Esophagus muscularis mucosa (tissue), 4 donors: Measurements from ENCODE around the gene MMS19. TPM values are rescaled to one million over a fixed set of nuclear protein-coding genes. Genes with fewer than 3 reads are reported as not detected.

ENCODE experiments used
- DNase-seq: peaks from one replicate; pipeline ENCODE4 v3.0.0-alpha.2; 2017; ENCODE audit errors: extremely low spot score
- H3K27ac ChIP-seq, 4 donors: fragments of 200-600 bp; sonication (generic); replicated peaks in 1 of 4; 1 replicate in 3 of 4; 2 replicates in 1 of 4; pipeline ENCODE4 v1.5.1; 2016 to 2019; ENCODE audit warnings: mild to moderate bottlenecking in 1 of 4
- H3K27me3 ChIP-seq, 4 donors: fragments of 200-600 bp; sonication (generic); one replicate each; pipeline versions ENCODE4 v1.5.1 to v1.6.0; 2016 to 2019
- H3K36me3 ChIP-seq, 4 donors: fragments of 200-600 bp; sonication (generic); one replicate each; pipeline ENCODE4 v1.5.1; 2016 to 2019
- H3K4me1 ChIP-seq, 4 donors: fragments of 200-600 bp; sonication (generic); one replicate each; pipeline ENCODE4 v1.5.1; 2016 to 2019
- H3K4me3 ChIP-seq, 4 donors: fragments of 200-600 bp; sonication (generic); 1 replicate in 2 of 4; 2 replicates in 2 of 4; pipeline ENCODE4 v1.5.1; 2016 to 2019; ENCODE audit warnings: mild to moderate bottlenecking in 4 of 4, moderate library complexity in 1 of 4
- H3K9me3 ChIP-seq, 4 donors: fragments of 200-600 bp; sonication (generic); 1 replicate in 3 of 4; 2 replicates in 1 of 4; pipeline ENCODE4 v1.5.1; 2016 to 2019
- EP300 ChIP-seq: sonication (generic); formaldehyde crosslinking; IDR thresholded peaks from one replicate; pipeline ENCODE4 v1.6.1; 2017; ENCODE audit warnings: antibody characterized with exemption
- POLR2A ChIP-seq: fragments of 450-650 bp; IDR thresholded peaks from one replicate; pipeline ENCODE4 v1.6.1; 2017; ENCODE audit warnings: antibody characterized with exemption, moderate library complexity, mild to moderate bottlenecking, low read depth
- POLR2AphosphoS5 ChIP-seq, 2 donors: sonication (generic); formaldehyde crosslinking; IDR thresholded peaks; one replicate each; pipeline ENCODE4 v1.6.1; 2017; ENCODE audit warnings: antibody characterized with exemption in 2 of 2
- WGBS: methylation state at CpG from one replicate; pipeline ENCODE4 v1.1.5; 2018; 5-methylcytosine and 5-hydroxymethylcytosine counted together
- intact Hi-C: fragments of 100-400 bp; cut with DNase I; formaldehyde crosslinking; loops from one replicate; pipeline ENCODE4 v1.15.1; 2023
- total RNA-seq, 4 donors: library from RNA; depleted of rRNA; stranded (reverse); fragments of >200 nt; gene quantifications; one replicate each; pipeline versions ENCODE4 v1.1.0 to v1.2.1, GENCODE V29; 2016
- TF ChIP-seq, protein P1 (sequence below), 3 experiments: fragments of 200-600 bp in 2 of 3; fragments of 450-650 bp in 1 of 3; sonication (generic) in 2 of 3; IDR thresholded peaks; one replicate each; pipeline ENCODE4 v1.5.1; 2017 to 2019; ENCODE audit warnings: antibody characterized with exemption in 3 of 3, mild to moderate bottlenecking in 2 of 3, moderate library complexity in 1 of 3

The MMS19 gene
- total RNA-seq, 4 donors from 2014 or later, result 46.9 to 51.4 (median 48.6) TPM

DNA sequence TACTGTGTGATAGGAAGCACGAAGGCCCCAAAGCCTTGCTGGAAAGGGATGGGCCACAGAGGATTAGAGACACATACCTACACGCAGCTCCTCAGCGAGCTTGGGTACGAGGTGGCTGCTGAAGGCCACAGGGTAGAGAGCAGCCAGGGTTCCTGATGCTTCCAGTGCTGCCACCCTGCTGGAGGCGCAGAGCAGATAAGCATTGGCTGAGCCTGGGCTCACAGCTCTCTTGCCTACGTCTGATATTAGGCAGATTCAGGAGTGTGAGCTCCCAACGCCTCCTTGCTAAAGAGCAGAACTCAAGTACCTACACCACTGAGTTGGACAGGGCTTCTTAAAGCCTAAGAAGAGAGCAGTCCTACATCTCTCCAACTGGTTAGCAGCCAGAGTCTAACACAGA, 32.2 kb downstream of the MMS19 start:
- Histone ChIP-seq H3K36me3 (peaks cover 84 to 100% (median 93%) of the 10 kb centered on the region in 4 donors), H3K27me3 (no peaks in the 10 kb centered on the region), H3K4me3 (no peak overlapping the region), H3K9me3 (no peaks in the 10 kb centered on the region), H3K27ac (peak overlapping the region in 1 of 4 donors; percentile 14), H3K4me1 (peaks cover 0 to 7% (median 5%) of the 10 kb centered on the region in 4 donors)
- TF ChIP-seq EP300 (no peak), POLR2A (no peak), POLR2AphosphoS5 (IDR thresholded peaks at IDR 0.05) (no peak)
- TF ChIP-seq, protein P1, sequence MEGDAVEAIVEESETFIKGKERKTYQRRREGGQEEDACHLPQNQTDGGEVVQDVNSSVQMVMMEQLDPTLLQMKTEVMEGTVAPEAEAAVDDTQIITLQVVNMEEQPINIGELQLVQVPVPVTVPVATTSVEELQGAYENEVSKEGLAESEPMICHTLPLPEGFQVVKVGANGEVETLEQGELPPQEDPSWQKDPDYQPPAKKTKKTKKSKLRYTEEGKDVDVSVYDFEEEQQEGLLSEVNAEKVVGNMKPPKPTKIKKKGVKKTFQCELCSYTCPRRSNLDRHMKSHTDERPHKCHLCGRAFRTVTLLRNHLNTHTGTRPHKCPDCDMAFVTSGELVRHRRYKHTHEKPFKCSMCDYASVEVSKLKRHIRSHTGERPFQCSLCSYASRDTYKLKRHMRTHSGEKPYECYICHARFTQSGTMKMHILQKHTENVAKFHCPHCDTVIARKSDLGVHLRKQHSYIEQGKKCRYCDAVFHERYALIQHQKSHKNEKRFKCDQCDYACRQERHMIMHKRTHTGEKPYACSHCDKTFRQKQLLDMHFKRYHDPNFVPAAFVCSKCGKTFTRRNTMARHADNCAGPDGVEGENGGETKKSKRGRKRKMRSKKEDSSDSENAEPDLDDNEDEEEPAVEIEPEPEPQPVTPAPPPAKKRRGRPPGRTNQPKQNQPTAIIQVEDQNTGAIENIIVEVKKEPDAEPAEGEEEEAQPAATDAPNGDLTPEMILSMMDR (IDR thresholded peaks at IDR 0.05), result no peak
- no peak for DNase-seq
- intact Hi-C loops, result no loop called here
- WGBS, result 100% methylated on average over 3 of the region's 7 CpGs

DNA sequence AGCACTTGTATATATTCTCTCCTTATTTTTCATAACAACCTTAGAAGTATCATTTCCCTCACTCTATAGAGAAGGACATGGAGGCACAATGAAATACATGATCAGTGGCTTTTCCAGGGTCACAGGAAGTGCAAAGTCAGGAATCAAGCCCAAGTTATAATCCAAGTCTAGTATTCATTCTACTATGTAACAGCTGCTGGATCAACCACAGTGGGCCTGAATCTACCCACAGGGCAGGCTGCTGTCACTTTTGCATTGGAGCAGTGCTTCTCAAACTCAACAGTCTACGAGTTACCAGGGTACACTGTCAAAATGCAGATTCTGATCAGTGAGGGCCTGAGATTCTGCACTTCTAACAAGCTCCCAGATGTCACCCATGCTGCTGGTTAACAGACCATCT, 34.0 kb downstream of the MMS19 start:
- intact Hi-C loops, result loop anchor here (5.0 kb wide), 2 partner anchors 33 to 148 kb away; partner anchors contain the start of genes MMS19 and UBTD1
- peaks cover 85 to 100% (median 94%) of the 10 kb centered on the region in 4 donors for H3K36me3 ChIP-seq

DNA sequence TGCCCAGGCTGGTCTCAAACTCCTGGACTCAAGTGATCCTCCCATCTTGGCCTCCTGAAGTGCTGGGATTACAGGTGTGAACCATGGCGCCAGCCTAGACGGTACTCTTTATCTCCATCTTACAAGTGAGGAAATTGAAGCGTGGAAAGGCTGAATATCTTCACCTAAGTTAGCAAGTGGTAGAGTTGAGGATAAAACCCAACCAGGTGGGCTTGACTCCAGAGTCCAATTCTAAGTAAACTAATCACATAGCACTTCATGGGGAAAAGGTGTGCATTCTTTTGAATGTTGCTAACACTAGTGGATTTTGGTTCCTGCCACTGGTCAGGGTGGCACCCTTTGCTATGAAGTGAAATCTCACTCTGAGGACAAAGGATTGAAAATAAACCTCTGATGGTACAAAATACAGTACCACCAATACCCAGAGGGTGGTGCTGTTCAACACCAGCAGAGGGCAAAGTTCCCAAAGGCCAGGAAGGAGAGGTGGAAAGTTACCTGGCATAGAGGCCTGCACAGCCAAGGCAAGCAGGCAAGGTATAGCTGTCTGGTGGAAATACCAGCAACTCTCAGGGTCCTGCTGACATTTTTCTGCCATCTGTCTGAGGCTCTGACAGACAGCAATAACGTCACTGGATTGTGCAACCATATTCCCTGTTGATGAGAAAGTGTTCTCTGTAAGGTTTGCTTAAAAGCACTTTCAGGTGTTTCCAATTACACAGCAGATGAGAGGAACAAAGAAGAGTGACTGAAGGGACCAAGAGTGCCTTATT, 34.7 kb downstream of the MMS19 start:
- no peak overlapping the region for H3K4me3 ChIP-seq
- 68% methylated on average over 4 of the region's 4 CpGs for WGBS
- H3K27me3 ChIP-seq, result no peaks in the 10 kb centered on the region
- H3K4me1 ChIP-seq, result peaks cover 0 to 7% (median 6%) of the 10 kb centered on the region in 4 donors
- no peak for DNase-seq
- H3K9me3 ChIP-seq, result no peaks in the 10 kb centered on the region
- intact Hi-C loops, result loop anchor here (1.0 to 5.0 kb wide), 3 partner anchors 34 to 149 kb away; partner anchors contain the start of genes MMS19 and UBTD1
- TF ChIP-seq POLR2AphosphoS5 (IDR thresholded peaks at IDR 0.05) (peak in 1 of 2 donors; percentile 40), EP300 (no peak), POLR2A (no peak)
- TF ChIP-seq, protein P1 (IDR thresholded peaks at IDR 0.05), result peak; percentile 73 to 86 (median 84)
- peaks cover 83 to 100% (median 94%) of the 10 kb centered on the region in 4 donors for H3K36me3 ChIP-seq
- peak overlapping the region; percentile 21 to 45 (median 36) for H3K27ac ChIP-seq

More for the DNA sequence above, 34.0 kb downstream of the MMS19 start:
- Histone ChIP-seq H3K4me1 (peaks cover 0 to 7% (median 6%) of the 10 kb centered on the region in 4 donors), H3K9me3 (no peaks in the 10 kb centered on the region), H3K4me3 (no peak overlapping the region), H3K27ac (peak overlapping the region; percentile 21 to 45 (median 36)), H3K27me3 (no peaks in the 10 kb centered on the region)
- TF ChIP-seq POLR2A, result no peak
- TF ChIP-seq, protein P1 (IDR thresholded peaks at IDR 0.05), result no peak
- no peak for TF ChIP-seq EP300
- TF ChIP-seq POLR2AphosphoS5 (IDR thresholded peaks at IDR 0.05), result no peak
- DNase-seq, result no peak
- 89% methylated on average over 1 of the region's 1 CpG for WGBS

DNA sequence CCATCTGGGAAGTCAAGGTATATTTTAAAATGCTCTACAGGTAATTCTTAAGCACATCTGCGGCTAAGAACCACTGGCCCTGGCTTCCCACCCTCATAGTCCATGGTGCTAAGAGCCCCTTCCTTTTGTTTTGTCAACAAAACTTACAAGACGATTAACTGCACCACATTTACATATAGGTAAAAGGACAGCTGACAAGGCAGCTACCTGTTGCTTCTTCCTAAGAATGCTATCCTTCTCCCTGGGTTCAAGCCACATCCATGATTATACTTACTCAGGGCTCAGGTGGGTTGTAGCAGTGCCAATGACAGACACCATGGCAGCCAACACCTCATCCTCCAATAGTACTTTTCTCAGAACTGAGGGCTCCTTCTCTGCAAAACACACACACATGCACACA, 35.9 kb downstream of the MMS19 start:
- no peak for TF ChIP-seq POLR2AphosphoS5 (IDR thresholded peaks at IDR 0.05)
- TF ChIP-seq EP300, result no peak
- no peak for TF ChIP-seq POLR2A
- TF ChIP-seq, protein P1 (IDR thresholded peaks at IDR 0.05), result no peak
- Histone ChIP-seq H3K4me3 (no peak overlapping the region), H3K36me3 (peaks cover 70 to 100% (median 93%) of the 10 kb centered on the region in 4 donors), H3K9me3 (no peaks in the 10 kb centered on the region), H3K27me3 (no peaks in the 10 kb centered on the region), H3K27ac (no peak overlapping the region), H3K4me1 (peaks cover 0 to 7% (median 6%) of the 10 kb centered on the region in 4 donors)
- no peak for DNase-seq
- intact Hi-C loops, result loop anchor here (5.0 kb wide), 2 partner anchors 35 to 150 kb away; partner anchors contain the start of genes MMS19 and UBTD1
- 97% methylated on average over 2 of the region's 2 CpGs for WGBS
